T-helper 17 cell (primary cell): ENCODE data around the gene ELF1. TPM values are rescaled to one million over a fixed set of nuclear protein-coding genes. Genes with fewer than 3 reads are reported as not detected.

Experiments
- ATAC-seq: fragments of 150-1000 bp; cut with Tn5 transposase; 2 replicates; pipeline ENCODE4 v1.10.0; 2021; ENCODE audit warnings: mild to moderate bottlenecking, moderate library complexity
- DNase-seq, 3 donors: peaks; one replicate each; pipeline versions ENCODE4 v3.0.0 to v3.0.0-alpha.2; 2020 to 2021
- H3K9me3 ChIP-seq: one replicate; pipeline ENCODE4 v1.7.0; 2013; ENCODE audit warnings: low read length, mild to moderate bottlenecking; ENCODE audit not compliant: control insufficient read depth, poor library complexity, severe bottlenecking
- H3K27ac Mint-ChIP-seq: one replicate; pipeline ENCODE4 v1.8.0; 2022; ENCODE audit warnings: mild to moderate bottlenecking, moderate library complexity, mixed read lengths
- H3K27me3 Mint-ChIP-seq: one replicate; pipeline ENCODE4 v1.8.0; 2022; ENCODE audit warnings: mixed read lengths
- H3K36me3 Mint-ChIP-seq: one replicate; pipeline ENCODE4 v1.8.0; 2022; ENCODE audit warnings: low read depth, mixed read lengths
- H3K4me1 Mint-ChIP-seq: one replicate; pipeline ENCODE4 v1.8.0; 2022; ENCODE audit warnings: mild to moderate bottlenecking, mixed read lengths
- H3K4me3 Mint-ChIP-seq: one replicate; pipeline ENCODE4 v1.8.0; 2022; ENCODE audit warnings: mild to moderate bottlenecking, moderate library complexity, mixed read lengths
- total RNA-seq, 4 donors: library from RNA in 2 of 4; stranded (reverse) in 2 of 4; gene quantifications; one replicate each; pipeline ENCODE4 v1.2.3 and lab custom pipeline; 2022 to 2026

The ELF1 gene
- total RNA-seq (100 to 1,000 TPM; 197 to 232 TPM), total RNA-seq (lab: John Stamatoyannopoulos, UW) (248 to 346 reads per million in 2 donors)

DNA sequence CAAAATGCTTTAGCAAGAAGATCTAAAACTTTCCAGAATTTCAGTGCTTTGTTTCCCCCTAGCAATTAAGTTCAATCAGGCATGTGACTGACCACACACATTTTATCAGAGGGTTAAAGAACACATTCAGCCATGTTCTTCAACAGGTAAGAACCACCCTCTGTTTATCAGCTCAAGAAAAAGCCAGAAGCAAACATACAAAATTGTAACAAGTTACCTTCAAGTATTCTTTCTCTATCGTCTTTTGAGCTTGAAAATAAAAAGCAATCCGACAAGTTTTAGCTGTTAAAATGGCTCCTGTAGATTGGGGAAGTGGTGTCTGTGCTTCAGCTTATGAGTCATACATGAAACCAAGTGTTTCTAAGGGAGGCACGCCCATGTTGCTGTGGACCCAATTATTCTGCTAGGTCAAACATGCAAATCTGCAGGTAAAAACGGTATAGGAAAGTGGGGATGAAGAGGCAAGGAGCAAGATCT lies at the start of gene ELF1:
Gene ELF1, minus strand, starts transcription at position 306 of the 477 bp plus-strand sequence. CDS start 37,262 bp downstream, outside the sequence.
- DNase-seq (peak; percentile 27 to 41 (median 27)), ATAC-seq (peak; percentile 91)
- peak within 1 kb of the TSS; percentile 91 for H3K4me3 Mint-ChIP-seq
- no peaks in the 10 kb centered on the region for H3K27me3 Mint-ChIP-seq
- H3K9me3 ChIP-seq = no peaks in the 10 kb centered on the region
- no peaks in the 10 kb centered on the region for H3K36me3 Mint-ChIP-seq
- H3K4me1 Mint-ChIP-seq = peaks cover 27% of the 10 kb centered on the region
- H3K27ac Mint-ChIP-seq = peak within 1 kb of the TSS; percentile 97

DNA sequence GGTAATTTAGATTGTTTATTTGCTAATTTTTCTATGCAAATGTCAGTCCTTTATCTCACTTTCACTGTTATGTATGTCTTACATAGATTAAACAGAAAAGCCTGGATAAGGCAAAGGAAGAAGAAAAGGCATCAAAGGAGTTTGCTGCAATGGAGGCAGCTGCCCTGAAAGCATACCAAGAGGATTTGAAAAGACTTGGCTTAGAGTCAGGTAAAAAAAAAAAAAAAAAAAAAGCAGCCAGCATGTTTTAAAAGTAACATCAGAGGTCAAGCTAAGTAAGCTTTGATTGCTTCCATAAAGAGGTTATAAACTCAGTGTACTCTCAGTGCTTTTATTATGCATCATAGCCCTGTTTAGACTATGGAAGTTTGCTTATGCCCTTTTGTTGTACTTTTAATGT lies 46.0 kb upstream of the ELF1 start:
- ATAC-seq = no peak
- DNase-seq = no peak
- Mint-ChIP-seq H3K4me1 (peaks cover 20% of the 10 kb centered on the region), H3K27me3 (no peaks in the 10 kb centered on the region), H3K36me3 (peaks cover 11% of the 10 kb centered on the region), H3K27ac (no peak overlapping the region), H3K4me3 (no peak overlapping the region)
- no peaks in the 10 kb centered on the region for H3K9me3 ChIP-seq

DNA sequence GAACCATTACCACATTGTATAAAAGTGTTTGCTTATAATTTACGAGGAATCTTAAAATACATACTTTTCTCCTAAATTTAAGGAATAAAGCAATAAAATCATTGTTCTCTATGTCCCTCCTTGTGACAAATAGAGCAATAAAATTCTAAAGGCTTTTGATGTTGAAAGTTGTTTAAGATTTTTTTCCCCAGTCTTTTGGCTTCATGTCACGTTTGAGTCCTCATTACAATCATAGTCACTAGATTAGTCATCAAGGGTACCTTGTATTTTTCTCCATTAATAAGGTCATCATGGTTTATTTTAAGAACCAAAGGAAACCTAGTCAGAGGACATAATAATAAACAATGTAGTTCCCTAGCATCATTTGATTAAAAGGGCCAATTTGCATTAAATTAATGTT lies 45.4 kb upstream of the ELF1 start:
- Mint-ChIP-seq H3K4me1 (peaks cover 24% of the 10 kb centered on the region), H3K36me3 (peaks cover 11% of the 10 kb centered on the region), H3K27ac (no peak overlapping the region), H3K4me3 (no peak overlapping the region), H3K27me3 (no peaks in the 10 kb centered on the region)
- DNase-seq = no peak
- ATAC-seq = no peak
- no peaks in the 10 kb centered on the region for H3K9me3 ChIP-seq

DNA sequence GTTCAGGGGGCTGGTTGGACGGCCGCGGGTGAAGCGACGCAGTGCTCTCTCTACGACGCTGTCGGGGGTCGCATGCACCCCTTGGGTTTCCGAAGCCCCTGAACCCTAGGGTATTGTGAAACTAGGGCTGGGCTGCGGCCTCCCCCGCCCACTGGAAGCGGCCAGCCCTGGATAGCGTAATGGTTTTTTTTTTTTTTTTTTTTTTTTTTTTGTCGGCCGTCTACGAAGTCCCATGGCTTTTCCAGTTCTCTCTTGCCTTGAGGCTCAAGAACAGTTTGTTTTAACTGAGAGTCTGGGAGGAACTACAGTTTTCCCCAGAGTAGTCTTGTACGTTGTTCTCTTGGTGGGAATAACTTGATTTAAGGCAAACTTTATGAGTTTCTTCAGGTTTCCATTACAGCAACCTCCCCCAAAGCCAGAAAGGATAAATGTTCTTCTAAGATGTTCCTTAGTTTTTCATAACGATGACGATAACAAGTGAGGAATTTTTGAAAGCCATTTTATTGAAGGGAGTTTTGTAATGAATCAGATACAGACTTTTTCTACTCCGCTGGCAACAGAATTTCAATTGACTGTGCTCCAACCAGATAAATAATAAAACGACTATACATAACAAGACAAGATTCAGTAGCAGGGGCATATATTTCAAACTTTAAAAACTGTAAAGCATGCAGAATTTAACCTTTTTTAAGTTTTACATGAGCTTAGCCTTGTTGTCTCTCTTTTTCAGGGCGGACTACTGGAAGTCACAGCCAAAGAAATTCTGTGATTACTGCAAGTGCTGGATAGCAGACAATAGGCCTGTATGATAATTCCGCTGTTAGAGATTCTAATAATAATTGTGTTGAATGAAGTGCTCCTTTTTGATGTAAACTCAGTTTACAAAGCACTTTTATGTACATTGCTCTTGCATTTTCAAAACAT lies 43.1 kb upstream of the ELF1 start:
- H3K36me3 Mint-ChIP-seq = peaks cover 5% of the 10 kb centered on the region
- H3K4me3 Mint-ChIP-seq = peak overlapping the region; percentile 99
- H3K27ac Mint-ChIP-seq = peak overlapping the region; percentile 99
- peaks cover 35% of the 10 kb centered on the region for H3K4me1 Mint-ChIP-seq
- no peaks in the 10 kb centered on the region for H3K9me3 ChIP-seq
- ATAC-seq (peak; percentile 7), DNase-seq (no peak)
- H3K27me3 Mint-ChIP-seq = no peaks in the 10 kb centered on the region

DNA sequence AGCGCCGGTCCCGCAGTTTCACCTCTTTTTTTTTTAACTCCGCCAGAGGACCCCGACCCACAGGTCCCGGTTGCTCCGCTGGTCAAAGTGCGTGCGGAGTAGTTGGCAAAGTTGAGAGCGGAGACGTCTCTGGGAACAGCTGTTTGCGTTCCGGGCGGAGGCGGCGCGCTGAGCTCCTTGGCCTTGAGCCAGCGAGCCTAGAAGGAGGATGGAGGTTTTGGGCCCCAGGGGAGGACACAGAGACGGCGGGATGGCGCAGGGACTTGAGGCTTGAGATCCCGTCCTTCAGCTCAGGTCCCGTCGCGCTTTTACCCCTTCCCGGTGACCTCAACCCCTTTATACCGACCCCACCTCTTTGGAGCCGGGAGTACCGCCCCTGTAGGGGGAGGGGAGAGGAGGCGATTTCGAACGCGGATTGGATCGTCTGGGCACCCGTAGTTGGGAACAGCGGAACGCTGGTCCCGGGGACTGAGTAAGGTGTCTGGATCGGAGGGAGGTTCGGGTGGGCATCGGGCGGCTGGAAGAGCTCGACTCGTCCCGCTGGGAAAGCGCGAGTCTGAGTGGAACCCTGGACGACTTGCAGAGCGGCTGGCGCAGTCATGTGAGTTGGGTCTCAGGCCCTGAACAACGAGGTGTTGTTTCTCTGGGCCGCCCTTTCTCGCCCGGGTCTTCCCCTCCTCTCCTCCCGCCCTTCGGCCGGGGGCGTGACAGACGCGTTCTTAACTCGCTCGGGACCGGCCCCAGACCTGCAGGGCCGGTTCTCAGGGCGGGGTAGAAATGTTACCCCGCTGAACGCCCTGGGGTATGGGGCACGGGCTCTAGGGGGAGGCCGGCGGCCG lies 42.2 kb upstream of the ELF1 start, which contains the start of gene WBP4:
Gene WBP4, plus strand, starts transcription at position 435 of the 839 bp plus-strand sequence. Its CDS starts 165 bp downstream, at position 600.
- Mint-ChIP-seq H3K4me1 (peaks cover 40% of the 10 kb centered on the region), H3K4me3 (peak within 1 kb of the TSS; percentile 99), H3K36me3 (peaks cover 3% of the 10 kb centered on the region), H3K27me3 (no peaks in the 10 kb centered on the region), H3K27ac (peak within 1 kb of the TSS; percentile 99)
- ATAC-seq (peak; percentile 71), DNase-seq (peak; percentile 66 to 74 (median 74))
- no peaks in the 10 kb centered on the region for H3K9me3 ChIP-seq

DNA sequence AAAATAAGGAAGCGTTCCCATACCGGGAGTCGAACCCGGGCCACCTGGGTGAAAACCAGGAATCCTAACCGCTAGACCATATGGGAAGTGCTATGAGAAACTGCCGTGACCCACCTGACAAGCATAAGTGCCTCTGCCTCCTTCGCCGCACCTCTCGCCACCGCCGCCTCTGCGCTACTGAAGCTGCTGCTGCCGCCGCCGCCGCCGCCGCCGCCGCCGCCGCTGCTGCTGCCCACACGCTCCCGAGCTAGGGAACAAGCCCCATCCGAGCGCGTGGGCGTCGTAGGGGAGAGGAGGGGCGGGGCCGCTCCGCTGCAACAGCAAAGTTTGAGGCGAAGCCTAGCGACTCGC lies 41.6 kb upstream of the ELF1 start:
- no peaks in the 10 kb centered on the region for H3K9me3 ChIP-seq
- Mint-ChIP-seq H3K4me3 (peak overlapping the region; percentile 99), H3K27ac (peak overlapping the region; percentile 99), H3K4me1 (peaks cover 46% of the 10 kb centered on the region), H3K36me3 (peaks cover 3% of the 10 kb centered on the region), H3K27me3 (no peaks in the 10 kb centered on the region)
- ATAC-seq (peak; percentile 73), DNase-seq (peak; percentile 71 to 80 (median 73))

DNA sequence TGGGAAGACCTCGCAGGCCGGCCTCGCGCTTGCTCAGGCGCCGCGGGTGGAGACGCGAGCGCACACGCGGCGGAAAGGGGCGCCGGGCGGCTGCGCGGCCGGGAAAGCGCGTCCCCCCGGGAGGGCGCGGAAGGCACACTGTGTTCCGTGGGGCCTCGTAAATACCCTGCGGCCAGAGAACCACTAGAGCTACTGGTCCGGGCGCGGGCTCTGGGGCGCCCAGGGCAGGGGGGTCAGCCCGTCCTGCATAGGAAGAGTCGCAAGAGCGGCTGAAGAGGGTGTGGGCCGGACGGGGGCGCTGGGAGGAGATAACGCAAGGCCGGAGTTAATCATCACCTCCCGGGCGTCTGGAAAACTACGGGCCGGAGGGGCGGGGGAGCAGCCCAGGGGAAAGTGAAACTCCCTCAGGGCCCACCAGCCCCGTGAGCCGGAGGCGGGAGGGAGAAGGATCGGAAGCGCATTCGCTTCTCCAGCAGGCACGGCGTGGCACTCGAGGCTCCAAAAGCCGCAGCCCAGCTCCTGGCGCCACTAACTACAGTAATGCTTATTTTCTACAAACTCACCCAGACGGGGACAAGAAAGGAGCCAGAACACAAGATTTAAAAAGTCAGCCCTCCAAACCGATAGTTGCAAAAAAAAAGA lies 41.1 kb upstream of the ELF1 start:
- peak; percentile 36 for ATAC-seq
- Mint-ChIP-seq H3K27me3 (no peaks in the 10 kb centered on the region), H3K27ac (peak overlapping the region; percentile 99), H3K4me3 (peak overlapping the region; percentile 99), H3K36me3 (peaks cover 3% of the 10 kb centered on the region), H3K4me1 (peaks cover 50% of the 10 kb centered on the region)
- H3K9me3 ChIP-seq = no peaks in the 10 kb centered on the region
- DNase-seq = peak; percentile 34 to 54 (median 53)

DNA sequence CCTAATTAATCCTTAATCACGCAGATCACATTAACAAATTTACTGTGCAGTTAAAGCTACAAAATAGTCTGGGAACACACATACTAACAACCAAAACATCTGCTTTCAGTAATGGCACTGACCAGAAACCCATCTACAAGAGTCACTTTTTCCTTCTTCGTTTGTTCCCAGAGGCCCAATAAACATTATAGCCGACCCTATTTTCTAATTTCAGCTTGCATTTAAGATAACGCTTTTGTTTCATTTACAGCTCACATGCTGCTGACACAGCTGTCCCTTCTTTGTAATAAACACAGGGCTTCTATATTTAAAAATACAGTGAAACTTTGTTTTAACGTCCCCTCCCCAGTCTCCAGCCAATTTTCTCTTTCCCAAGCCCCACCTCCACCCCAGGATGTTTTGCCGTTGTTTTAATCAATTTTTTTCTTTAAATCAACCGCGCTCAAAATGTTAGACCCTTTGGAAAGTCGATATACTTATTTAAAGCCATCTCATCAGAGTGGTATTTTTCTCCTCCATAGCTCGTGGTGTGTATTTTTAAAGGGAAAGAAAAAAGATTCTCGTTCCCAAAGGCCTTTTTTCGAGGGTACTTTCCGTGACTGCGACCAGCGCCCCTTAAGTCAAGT lies 40.5 kb upstream of the ELF1 start:
- Mint-ChIP-seq H3K27me3 (no peaks in the 10 kb centered on the region), H3K27ac (peak overlapping the region; percentile 99), H3K4me3 (peak overlapping the region; percentile 99), H3K4me1 (peaks cover 56% of the 10 kb centered on the region), H3K36me3 (peaks cover 3% of the 10 kb centered on the region)
- no peaks in the 10 kb centered on the region for H3K9me3 ChIP-seq
- DNase-seq (no peak), ATAC-seq (no peak)

DNA sequence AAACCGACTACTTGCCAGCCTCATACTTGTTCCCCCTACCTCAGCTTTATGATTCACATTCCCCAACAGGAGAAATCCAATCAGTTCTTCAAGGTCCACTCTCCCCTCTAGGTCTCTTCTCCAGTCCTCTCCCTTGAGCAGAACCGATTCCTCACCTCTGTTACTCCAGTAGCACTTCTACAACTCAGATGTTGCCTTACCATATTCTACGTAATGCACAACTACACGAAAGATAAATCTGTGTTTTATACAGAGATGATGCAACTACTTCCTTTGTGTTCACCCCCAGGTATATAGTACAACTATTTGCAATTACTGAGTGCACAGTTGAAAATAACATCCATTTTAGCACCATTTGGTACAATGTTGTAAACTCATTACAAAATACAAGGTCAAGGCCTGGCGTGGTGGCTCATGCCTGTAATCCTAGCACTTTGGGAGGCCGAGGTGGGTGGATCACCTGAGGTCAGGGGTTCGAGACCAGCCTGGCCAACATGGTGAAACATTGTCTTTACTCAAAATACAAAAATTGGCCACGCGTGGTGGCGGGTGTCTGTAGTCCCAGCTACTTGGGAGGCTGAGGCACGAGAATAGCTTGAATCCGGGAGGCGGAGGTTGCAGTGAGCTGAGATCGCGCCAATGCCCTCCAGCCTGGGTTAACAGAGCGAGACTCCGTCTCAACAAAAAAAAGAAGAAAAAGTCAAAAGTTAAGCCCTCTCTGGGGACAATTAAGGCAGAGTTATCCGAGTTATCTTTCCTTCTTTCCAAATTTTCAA lies 39.4 kb upstream of the ELF1 start:
- H3K9me3 ChIP-seq = no peaks in the 10 kb centered on the region
- no peaks in the 10 kb centered on the region for H3K27me3 Mint-ChIP-seq
- DNase-seq (no peak), ATAC-seq (no peak)
- peak overlapping the region; percentile 28 for H3K4me3 Mint-ChIP-seq
- H3K36me3 Mint-ChIP-seq = peaks cover 3% of the 10 kb centered on the region
- no peak overlapping the region for H3K27ac Mint-ChIP-seq
- peaks cover 53% of the 10 kb centered on the region for H3K4me1 Mint-ChIP-seq

DNA sequence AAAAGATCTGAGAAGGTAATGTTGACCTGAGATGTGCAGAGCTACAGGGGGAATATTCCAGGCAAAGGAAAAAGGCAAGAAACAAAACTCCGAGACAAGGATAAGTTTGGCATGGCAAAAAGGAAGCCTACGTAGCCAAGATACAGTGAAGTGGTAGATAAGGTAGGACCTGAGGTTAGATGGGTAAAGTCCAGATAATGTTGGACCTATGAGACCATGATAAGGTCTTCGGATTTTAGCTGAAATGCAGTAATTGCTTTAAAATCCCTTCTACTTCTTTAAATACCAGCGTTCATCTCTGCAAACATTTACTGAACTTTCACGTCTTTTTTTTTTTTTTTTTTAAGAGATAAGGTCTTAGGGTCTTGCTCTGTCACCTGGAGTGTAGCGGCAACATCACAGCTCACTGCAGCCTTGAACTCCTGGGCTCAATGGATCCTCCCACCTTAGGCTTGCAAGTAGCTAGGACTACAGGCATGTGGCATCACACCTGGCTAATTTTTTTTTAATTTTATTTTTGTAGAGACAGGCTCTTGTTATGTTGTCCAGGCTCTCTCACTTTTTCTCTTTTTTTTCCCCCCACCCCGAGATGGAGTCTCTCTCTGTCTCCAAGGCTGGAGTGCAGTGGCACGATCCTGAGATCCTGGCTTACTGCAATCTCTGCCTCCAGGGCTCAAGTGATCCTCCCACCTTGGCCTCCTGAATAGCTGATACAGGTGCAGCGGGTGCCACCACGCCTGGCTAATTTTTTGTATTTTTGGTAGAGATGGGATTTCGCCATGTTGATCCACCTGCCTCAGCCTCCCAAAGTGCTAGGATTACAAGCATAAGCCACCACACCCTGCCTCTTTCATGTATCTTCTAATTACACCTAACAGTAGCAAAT lies 38.0 kb upstream of the ELF1 start:
- Mint-ChIP-seq H3K4me1 (peaks cover 50% of the 10 kb centered on the region), H3K27me3 (no peaks in the 10 kb centered on the region), H3K36me3 (peaks cover 3% of the 10 kb centered on the region), H3K4me3 (peak overlapping the region; percentile 31), H3K27ac (no peak overlapping the region)
- DNase-seq = no peak
- no peaks in the 10 kb centered on the region for H3K9me3 ChIP-seq
- no peak for ATAC-seq

DNA sequence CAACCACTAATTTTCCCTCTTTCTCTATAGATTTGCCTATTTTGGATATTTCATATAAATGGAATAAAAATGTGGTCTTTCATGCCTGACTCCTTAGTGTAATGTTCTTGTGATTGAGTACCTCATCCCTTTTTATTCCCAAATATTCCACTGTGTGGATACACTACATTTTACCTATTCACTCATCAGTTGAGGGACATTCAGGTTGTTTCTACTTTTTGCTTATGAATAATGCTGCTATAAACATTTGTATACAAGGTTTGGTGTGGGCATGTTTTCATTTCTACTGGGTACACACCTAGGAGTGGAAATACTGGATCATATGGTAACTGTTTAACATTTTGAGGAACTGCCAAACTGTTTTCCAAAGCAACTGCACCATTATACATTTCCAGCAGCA lies 37.1 kb upstream of the ELF1 start:
- DNase-seq = no peak
- Mint-ChIP-seq H3K27me3 (no peaks in the 10 kb centered on the region), H3K4me3 (no peak overlapping the region), H3K4me1 (peaks cover 48% of the 10 kb centered on the region), H3K27ac (no peak overlapping the region), H3K36me3 (peaks cover 3% of the 10 kb centered on the region)
- no peaks in the 10 kb centered on the region for H3K9me3 ChIP-seq
- ATAC-seq = no peak
